HG02623 (cell line): Measurements from ENCODE around the gene TAPBP.
"Not testable (repeated sequence)": the region's sequence is repeated elsewhere in the genome, so short reads cannot be mapped to it uniquely, and the experiment has no call there.

Experiments
- ATAC-seq: cut with Tn5 transposase; IDR thresholded peaks from one replicate; pipeline ENCODE4 v1.9.1; 2021; ENCODE audit warnings: moderate library complexity; ENCODE audit not compliant: unreplicated experiment

TAPBP gene

GRCh38 chr6:33297956-33298772, 15.7 kb downstream of the TAPBP start:
- ATAC-seq: no peak

- no peak for ATAC-seq
Measured at GRCh38 chr6:33297406-33297955, 16.4 kb downstream of the TAPBP start.

- no peak for ATAC-seq
Measured at GRCh38 chr6:33296797-33297405, 17.0 kb downstream of the TAPBP start.

GRCh38 chr6:33295621-33296369, 18.1 kb downstream of the TAPBP start:
- ATAC-seq: no peak

- no peak for ATAC-seq
Measured at GRCh38 chr6:33294086-33294823, 19.6 kb downstream of the TAPBP start.

- no peak for ATAC-seq
Measured at GRCh38 chr6:33292996-33293682, 20.7 kb downstream of the TAPBP start.

- ATAC-seq: no peak
Measured at GRCh38 chr6:33290459-33290858, 23.4 kb downstream of the TAPBP start.

GRCh38 chr6:33289784-33290315, 24.0 kb downstream of the TAPBP start:
- no peak for ATAC-seq

GRCh38 chr6:33288921-33289783, 24.7 kb downstream of the TAPBP start, which contains the start of the genes PFDN6 and WDR46:
PFDN6 (plus strand) TSS chr6:33289601; CDS start chr6:33289857, 256 bp downstream.
WDR46 (minus strand) TSS chr6:33289239; CDS start chr6:33289170, 69 bp downstream.
- peak; percentile 85 for ATAC-seq

- ATAC-seq: no peak
Measured at GRCh38 chr6:33288141-33288920, 25.5 kb downstream of the TAPBP start.

- ATAC-seq: no peak
Measured at GRCh38 chr6:33286946-33287914, 26.6 kb downstream of the TAPBP start.

GRCh38 chr6:33285214-33285613, 28.7 kb downstream of the TAPBP start:
- not testable (repeated sequence) for ATAC-seq

- ATAC-seq: no peak
Measured at GRCh38 chr6:33280539-33280938, 33.3 kb downstream of the TAPBP start.

GRCh38 chr6:33279971-33280511, 33.8 kb downstream of the TAPBP start:
- no peak for ATAC-seq

- ATAC-seq: no peak
Measured at GRCh38 chr6:33279257-33279695, 34.6 kb downstream of the TAPBP start.

GRCh38 chr6:33278810-33279209, 35.1 kb downstream of the TAPBP start:
- no peak for ATAC-seq

GRCh38 chr6:33278392-33278741, 35.5 kb downstream of the TAPBP start:
- no peak for ATAC-seq
